ENCODE data around the gene ADARB2.

ADARB2 gene

GRCh38 chr10:1184541-1185430 is 552.5 kb downstream of the ADARB2 start:
- no peak for DNase-seq (ENCODE audit: low read depth in 2 of 2, low spot score in 1 of 2)

DNA sequence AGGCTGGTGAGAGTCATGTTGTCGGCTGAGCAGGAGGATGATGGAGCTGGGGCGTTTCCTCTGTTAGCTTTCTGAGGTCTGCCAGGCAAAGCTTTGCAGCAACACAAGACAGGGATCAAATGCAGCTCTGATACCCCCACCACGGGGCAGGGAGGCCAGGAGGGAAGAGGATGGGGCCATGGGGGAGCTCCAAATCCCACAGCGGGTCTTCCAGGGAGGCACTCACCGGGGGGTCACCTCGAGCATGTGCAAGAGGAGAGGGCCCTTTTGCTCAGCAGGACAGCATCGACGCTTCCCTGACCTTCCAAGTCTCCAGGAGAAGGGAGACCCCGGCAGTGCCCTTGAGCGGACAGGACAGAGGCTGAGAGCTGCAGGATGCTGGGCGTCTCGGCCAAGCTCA is 553.6 kb downstream of the ADARB2 start:
- no peak for DNase-seq (ENCODE audit: low read depth in 2 of 2, low spot score in 1 of 2)

GRCh38 chr10:1183033-1183396 is 554.3 kb downstream of the ADARB2 start:
- DNase-seq (ENCODE audit: low read depth in 2 of 2, low spot score in 1 of 2) = no peak

DNA sequence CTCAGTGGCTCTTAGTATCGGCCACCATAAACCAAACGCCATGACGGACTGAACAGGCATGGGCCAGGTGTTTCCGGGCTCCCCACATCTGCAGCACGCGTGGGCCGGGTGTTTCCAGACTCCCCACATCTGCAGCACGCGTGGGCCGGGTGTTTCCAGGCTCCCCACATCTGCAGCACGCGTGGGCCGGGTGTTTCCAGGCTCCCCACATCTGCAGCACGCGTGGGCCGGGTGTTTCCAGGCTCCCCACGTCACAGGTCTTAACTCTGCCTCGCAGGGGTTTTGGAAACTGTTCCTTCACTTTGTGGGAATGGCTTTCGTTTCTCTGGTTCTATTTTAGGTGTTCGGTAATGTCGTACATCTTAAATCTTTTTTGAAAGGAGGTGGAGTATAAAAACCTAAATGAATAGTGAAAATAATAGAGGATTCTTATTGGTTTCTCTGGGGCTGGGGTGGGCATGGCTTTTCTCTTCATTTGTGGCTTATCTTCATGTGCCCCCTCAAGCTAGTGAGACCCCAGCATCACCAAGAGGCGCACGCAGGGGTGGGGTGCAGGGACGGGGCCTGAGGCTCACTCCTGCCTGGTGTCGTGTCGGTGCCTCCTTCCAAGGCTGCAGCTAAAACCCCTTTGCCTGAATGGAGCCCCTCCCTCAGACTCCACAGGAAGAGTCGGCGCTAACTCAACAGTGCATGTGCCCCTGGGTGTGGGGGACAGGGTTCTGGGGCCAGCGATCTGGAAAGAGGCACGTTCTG is 554.9 kb downstream of the ADARB2 start:
- no peak for DNase-seq (ENCODE audit: low read depth in 2 of 2, low spot score in 1 of 2)

GRCh38 chr10:1180836-1181235 is 556.5 kb downstream of the ADARB2 start:
- DNase-seq (ENCODE audit: low read depth in 2 of 2, low spot score in 1 of 2) = no peak

- DNase-seq (ENCODE audit: low read depth in 2 of 2, low spot score in 1 of 2) = no peak
Measured at GRCh38 chr10:1180071-1180730, 557.1 kb downstream of the ADARB2 start.

DNA sequence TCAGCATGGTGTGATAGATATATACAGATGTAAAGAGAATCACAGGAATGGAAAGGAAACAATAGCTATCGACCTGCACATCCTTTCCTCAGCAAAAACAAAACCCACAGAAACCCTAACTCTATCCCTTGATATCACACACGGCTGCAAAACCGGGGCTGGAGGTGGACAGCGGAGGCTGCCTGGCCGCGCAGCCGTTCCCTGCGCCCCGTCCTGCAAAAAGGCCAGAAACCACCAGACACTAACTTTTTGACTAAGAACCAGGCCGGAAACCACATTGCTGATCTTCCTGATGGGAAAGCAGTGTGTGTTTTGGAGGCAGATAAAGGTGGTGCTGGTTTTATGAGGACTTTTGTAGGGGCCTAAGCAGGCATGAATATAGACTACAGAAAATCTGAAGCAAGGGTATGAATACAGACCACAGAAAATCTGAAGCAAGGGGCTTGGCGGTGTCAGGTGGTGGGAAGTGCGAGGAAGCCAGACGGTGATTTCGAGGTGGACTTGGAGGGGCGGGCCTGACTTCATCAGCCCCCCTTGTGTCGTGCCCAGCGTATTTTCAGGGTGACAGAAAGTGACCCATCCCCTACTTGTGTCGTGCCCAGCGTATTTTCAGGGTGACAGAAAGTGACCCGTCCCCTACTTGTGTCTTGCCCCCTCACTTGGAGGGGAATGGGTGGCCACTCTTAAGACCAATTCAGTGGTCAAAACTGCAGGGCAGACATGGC is 557.8 kb downstream of the ADARB2 start:
- no peak for DNase-seq (ENCODE audit: low read depth in 2 of 2, low spot score in 1 of 2)

DNA sequence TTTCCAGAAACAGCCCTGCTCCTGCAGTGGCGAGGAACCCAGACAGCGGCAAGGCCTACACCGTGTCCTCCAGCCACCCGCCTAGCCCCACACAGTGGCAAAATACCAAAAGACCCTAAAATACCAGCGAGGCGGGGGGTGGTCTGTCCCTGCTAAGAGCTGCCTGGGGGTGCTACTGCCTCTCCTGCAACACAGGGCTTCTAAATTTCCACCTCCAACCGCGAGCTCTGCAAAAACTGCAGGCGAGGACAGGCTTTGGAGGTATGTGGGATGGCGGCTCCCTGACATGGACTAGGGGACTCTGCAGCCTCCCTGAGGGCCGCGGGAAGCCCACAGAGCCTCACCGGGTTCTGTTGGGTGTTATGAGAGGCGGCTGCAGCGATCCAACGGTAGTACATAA is 558.8 kb downstream of the ADARB2 start:
- DNase-seq (ENCODE audit: low read depth in 2 of 2, low spot score in 1 of 2) = no peak

DNA sequence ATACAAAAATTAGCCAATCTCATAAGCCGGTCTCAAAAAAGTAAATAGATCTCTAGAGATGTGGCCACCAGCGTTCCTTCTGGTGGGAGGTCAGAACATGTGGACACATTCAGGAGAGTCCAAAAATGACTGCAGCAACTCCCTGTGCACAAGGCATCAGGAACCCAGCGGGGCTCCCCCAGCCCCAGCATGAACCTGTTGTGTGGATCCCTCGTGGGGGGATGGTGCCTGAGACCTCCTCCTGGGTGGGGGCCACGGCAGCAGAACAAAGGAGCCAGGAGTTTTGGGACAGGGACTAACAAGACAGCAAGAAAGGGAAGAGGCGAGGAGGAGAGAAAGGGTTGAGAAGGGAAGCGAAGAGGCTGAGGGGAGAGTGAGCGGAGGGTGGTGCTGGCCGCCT is 559.4 kb downstream of the ADARB2 start:
- DNase-seq (ENCODE audit: low read depth in 2 of 2, low spot score in 1 of 2) = no peak

DNA sequence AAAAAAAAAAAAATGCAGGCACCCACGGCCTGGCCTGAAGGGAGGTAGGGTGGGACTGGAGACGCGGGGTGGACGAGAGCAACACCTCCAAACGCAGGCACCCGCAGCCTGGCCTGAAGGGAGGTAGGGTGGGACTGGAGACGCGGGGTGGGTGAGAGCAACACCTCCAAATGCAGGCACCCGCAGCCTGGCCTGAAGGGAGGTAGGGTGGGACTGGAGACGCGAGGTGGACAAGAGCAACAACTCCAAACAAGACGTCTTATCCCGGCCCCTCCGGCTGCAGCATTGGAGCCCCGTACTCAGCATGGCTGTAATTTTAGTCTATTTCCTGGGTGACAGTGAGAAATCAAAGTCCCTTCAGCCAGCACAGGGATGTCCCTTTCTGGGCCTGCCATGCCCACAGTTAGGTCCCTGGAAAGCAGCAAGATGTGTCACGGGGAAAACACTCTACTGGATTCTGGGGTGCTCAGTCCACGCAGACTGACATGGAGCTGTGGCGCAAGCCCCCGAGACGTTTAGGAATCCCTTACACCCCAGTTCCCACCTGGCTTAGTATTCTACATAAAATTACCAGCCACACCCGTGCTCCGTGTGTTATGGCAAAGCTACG is 561.3 kb downstream of the ADARB2 start:
- no peak for DNase-seq (ENCODE audit: low read depth in 2 of 2, low spot score in 1 of 2)

- no peak for DNase-seq (ENCODE audit: low read depth in 2 of 2, low spot score in 1 of 2)
Measured at GRCh38 chr10:1174022-1174421, 563.3 kb downstream of the ADARB2 start.

GRCh38 chr10:1173091-1173490 is 564.2 kb downstream of the ADARB2 start:
- no peak for DNase-seq (ENCODE audit: low read depth in 2 of 2, low spot score in 1 of 2)

GRCh38 chr10:1172256-1172984 is 564.9 kb downstream of the ADARB2 start:
- no peak for DNase-seq (ENCODE audit: low read depth in 2 of 2, low spot score in 1 of 2)

- DNase-seq (ENCODE audit: low read depth in 2 of 2, low spot score in 1 of 2) = no peak
Measured at GRCh38 chr10:1171586-1171985, 565.7 kb downstream of the ADARB2 start.

DNA sequence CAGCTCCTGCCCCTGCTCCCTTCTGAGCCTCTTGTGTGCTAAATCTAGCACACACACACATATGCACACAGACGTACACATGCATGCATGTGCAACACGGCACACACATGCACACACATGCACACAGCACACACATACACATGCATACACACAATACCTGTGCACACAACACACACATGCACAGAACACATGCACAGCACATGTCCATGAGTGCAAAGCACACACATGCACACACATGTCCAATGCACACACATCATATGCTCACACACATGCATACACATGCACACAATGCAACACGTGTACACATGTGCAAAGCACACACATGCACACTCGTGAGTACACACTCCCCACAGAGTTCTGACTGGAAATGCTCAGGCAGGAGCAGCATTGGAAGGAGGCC is 566.1 kb downstream of the ADARB2 start:
- DNase-seq (ENCODE audit: low read depth in 2 of 2, low spot score in 1 of 2) = no peak

- DNase-seq (ENCODE audit: low read depth in 2 of 2, low spot score in 1 of 2) = no peak
Measured at GRCh38 chr10:1170867-1171180, 566.5 kb downstream of the ADARB2 start.

DNA sequence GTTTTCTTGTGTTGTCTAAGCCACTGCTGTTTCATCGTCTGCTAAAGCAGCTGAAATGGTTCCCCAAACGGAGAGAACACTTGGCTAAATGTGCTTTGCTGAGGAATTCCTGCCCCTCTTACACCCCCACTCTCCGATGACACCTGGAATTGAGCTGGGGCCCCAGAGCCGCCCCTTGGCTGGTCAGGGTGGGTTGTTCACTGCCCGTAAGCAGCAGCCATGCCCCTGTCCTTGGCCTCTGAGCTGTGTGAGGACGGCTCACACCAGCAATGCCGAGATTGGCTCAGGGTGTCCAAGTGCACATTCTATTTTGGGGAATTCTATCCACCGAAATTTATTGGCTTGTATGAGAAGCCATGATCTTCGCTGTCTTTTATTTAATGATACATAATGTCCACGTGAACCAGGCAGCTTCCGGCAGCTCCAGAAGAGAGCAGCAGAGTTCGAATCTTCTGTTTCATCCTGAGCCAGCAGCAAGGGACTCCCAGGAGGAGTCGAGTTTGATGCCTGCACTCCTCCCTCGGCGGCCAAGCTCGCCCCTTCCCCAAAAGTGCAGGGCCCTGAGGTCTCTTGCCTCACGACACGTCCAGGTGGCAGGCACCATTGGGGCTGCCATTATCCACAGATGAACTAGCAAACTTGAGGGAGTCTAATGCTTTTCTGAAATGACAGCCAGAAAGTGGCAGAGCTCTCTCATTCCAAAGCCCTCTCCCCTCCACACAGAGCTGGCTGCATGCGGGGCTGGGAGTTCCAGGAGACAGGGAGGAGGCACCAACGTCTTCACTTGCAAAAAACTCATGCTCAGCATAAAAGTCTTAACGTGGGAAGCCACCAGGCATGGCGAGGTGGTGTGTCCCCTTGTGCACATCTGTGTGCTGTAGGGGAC is 567.1 kb downstream of the ADARB2 start:
- no peak for DNase-seq (ENCODE audit: low read depth in 2 of 2, low spot score in 1 of 2)

DNA sequence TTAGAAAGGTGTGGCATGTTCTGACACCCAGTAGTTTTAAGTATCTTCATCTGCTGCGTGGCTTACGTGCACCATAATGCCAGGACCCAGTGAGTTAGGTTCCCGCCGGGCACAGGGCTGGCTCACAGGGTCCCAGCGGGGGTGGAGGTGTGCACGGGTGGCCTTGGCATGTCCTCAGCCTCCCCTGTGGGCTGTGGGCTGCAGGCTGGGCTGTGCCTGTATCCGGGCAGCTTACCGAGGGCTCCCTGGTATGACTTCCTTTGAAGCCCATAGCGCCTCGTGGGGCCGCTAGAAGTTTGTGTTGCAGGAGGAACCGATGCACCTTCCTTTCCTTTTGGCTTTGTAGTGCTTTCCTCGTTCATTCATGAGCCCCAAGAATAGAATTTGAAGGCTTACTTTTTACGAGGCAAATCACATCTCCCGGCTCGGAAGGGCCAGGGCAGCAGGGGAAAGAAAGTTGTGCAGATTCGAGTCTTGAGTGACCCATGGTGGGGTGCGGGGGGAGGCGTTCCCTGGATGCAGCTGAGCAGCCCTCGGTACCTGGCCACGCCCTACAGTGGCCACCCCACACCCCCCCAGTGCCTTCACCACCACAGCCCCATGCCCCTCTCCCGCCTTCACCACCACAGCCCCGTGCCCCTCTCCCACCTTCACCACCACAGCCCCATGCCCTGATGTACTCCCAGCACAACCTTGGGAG is 568.0 kb downstream of the ADARB2 start:
- DNase-seq (ENCODE audit: low read depth in 2 of 2, low spot score in 1 of 2) = no peak

GRCh38 chr10:1168763-1169162 is 568.6 kb downstream of the ADARB2 start:
- no peak for DNase-seq (ENCODE audit: low read depth in 2 of 2, low spot score in 1 of 2)
